Stomach smooth muscle (tissue), 2 donors: ENCODE data around the gene ZMYND11.

ENCODE experiments used
- H3K27ac ChIP-seq: one replicate; pipeline ENCODE4 v1.7.0; 2013; ENCODE audit warnings: mild to moderate bottlenecking, low read length, inconsistent platforms
- H3K27me3 ChIP-seq, 2 donors: one replicate each; pipeline ENCODE4 v1.7.0; 2013; ENCODE audit warnings: low read length in 2 of 2; ENCODE audit not compliant: insufficient read depth in 2 of 2, control insufficient read depth in 1 of 2
- H3K36me3 ChIP-seq, 2 donors: one replicate each; pipeline ENCODE4 v1.7.0; 2013; ENCODE audit warnings: low read length in 2 of 2; ENCODE audit not compliant: control insufficient read depth in 2 of 2, insufficient read depth in 2 of 2
- H3K4me1 ChIP-seq: one replicate; pipeline ENCODE4 v1.7.0; 2013; ENCODE audit warnings: low read length; ENCODE audit not compliant: control insufficient read depth, insufficient read depth
- H3K4me3 ChIP-seq, 2 donors: one replicate each; pipeline ENCODE4 v1.7.0; 2013; ENCODE audit warnings: low read length in 2 of 2
- H3K9ac ChIP-seq, 2 donors: one replicate each; pipeline ENCODE4 v1.7.0; 2013; ENCODE audit warnings: low read length in 2 of 2, mild to moderate bottlenecking in 1 of 2
- H3K9me3 ChIP-seq, 2 donors: one replicate each; pipeline ENCODE4 v1.7.0; 2013; ENCODE audit warnings: low read length in 2 of 2; ENCODE audit not compliant: control insufficient read depth in 2 of 2
- donor health status: healthy.
- donor health status: Pancreatic carcinoma.

Gene ZMYND11

DNA sequence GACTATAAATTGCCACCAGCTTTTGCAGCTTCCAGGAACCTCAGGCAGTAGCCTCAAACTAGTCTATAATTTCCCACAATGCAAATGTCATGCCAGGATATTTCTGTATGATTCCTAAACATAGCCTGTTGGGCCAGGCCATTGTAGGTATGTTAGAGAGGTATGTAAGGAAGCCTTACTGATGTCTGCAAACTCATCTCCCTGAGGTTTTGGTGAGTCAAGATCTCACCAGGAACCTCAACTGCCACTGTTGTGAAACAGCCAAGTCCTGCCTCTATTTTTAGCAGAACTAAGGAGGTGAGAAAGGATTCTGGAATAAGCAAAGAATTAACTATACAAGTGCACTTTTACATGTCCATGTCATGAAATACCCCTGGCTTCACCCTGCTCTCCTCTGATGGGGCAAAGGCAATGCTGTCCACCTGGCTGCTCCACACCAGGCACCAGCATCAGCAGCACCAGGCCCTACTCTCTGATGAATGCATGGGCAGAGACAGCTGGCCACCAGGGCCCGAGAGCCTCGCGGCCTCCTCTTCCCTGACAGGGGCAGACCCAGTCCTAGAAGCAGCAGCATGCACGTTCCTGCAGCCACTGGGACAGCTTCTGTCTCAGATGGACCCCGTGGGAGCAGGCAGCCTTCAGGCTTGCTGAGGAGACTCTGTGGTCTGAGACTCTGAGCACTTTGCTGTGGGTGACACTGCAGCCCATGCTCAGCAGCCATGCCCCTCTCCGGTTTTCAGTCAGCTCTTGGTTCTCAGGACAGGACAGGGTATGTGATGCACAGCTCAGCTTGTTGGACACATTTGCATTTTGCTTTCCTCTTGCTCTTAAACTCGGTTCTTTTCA, 147.3 kb downstream of the ZMYND11 start:
- Histone ChIP-seq H3K36me3 (peaks cover 61 to 64% of the 10 kb centered on the region in 2 donors), H3K9ac (no peak overlapping the region), H3K27ac (no peak overlapping the region), H3K4me1 (no peaks in the 10 kb centered on the region), H3K9me3 (no peaks in the 10 kb centered on the region), H3K4me3 (no peak overlapping the region), H3K27me3 (no peaks in the 10 kb centered on the region)

GRCh38 chr10:283140-283479, 147.9 kb downstream of the ZMYND11 start:
- no peaks in the 10 kb centered on the region for H3K9me3 ChIP-seq
- no peaks in the 10 kb centered on the region for H3K27me3 ChIP-seq
- no peak overlapping the region for H3K4me3 ChIP-seq
- peaks cover 55 to 61% of the 10 kb centered on the region in 2 donors for H3K36me3 ChIP-seq
- no peaks in the 10 kb centered on the region for H3K4me1 ChIP-seq
- no peak overlapping the region for H3K9ac ChIP-seq
- no peak overlapping the region for H3K27ac ChIP-seq

DNA sequence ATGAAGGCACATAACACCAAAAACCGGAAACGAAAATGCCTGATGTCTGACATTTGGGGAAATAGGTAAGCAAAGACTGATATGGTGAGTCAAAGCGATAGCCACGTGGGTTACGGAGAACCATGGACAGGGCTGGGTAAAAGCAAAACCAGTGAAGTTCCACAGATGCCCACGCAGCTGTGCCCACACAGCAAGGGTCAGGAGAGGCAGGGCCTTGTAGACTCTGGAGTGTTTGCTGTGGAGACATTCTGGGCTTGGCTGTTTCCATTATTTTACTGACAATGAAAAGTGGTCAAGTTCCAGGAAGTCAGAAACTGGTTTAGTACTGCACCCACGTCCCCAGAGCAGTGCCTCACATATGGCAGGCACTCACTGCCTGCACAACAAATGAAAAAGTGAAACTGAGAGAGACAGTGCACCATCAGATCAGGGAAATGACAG, 148.7 kb downstream of the ZMYND11 start:
- H3K4me1 ChIP-seq, result no peaks in the 10 kb centered on the region
- H3K4me3 ChIP-seq, result no peak overlapping the region
- no peaks in the 10 kb centered on the region for H3K27me3 ChIP-seq
- H3K9ac ChIP-seq, result no peak overlapping the region
- no peaks in the 10 kb centered on the region for H3K9me3 ChIP-seq
- no peak overlapping the region for H3K27ac ChIP-seq
- peaks cover 49 to 55% of the 10 kb centered on the region in 2 donors for H3K36me3 ChIP-seq

DNA sequence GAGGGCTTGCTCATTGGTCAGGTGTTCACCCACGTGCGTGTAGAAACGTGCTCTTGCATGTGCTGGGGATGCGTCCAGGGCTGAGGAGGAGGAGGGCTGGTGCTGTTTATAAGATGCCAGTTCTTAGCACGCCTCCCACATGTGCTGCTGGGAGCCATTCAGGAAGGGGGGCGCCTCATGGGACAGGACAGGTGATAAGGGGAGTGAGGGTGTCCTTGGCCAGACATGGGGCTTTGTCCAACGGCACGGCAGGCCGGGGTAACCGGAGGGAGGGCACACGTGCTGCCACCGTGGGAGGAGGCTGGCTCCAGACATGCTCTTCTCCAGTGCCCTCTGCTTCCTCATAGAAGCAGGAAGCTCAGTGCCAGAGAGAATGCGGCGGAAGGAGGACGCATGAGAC, 150.0 kb downstream of the ZMYND11 start:
- peaks cover 45 to 51% of the 10 kb centered on the region in 2 donors for H3K36me3 ChIP-seq
- no peak overlapping the region for H3K27ac ChIP-seq
- H3K27me3 ChIP-seq, result no peaks in the 10 kb centered on the region
- no peak overlapping the region for H3K4me3 ChIP-seq
- H3K4me1 ChIP-seq, result no peaks in the 10 kb centered on the region
- H3K9me3 ChIP-seq, result no peaks in the 10 kb centered on the region
- H3K9ac ChIP-seq, result no peak overlapping the region

GRCh38 chr10:287026-287709, 151.9 kb downstream of the ZMYND11 start:
- Histone ChIP-seq H3K9me3 (no peaks in the 10 kb centered on the region), H3K4me1 (no peaks in the 10 kb centered on the region), H3K27me3 (no peaks in the 10 kb centered on the region), H3K36me3 (peaks cover 41 to 47% of the 10 kb centered on the region in 2 donors), H3K4me3 (no peak overlapping the region), H3K9ac (no peak overlapping the region), H3K27ac (no peak overlapping the region)

GRCh38 chr10:287814-288213, 152.6 kb downstream of the ZMYND11 start:
- H3K27me3 ChIP-seq, result no peaks in the 10 kb centered on the region
- no peaks in the 10 kb centered on the region for H3K4me1 ChIP-seq
- H3K9me3 ChIP-seq, result no peaks in the 10 kb centered on the region
- H3K36me3 ChIP-seq, result peaks cover 35 to 44% of the 10 kb centered on the region in 2 donors
- H3K27ac ChIP-seq, result no peak overlapping the region
- H3K9ac ChIP-seq, result no peak overlapping the region
- no peak overlapping the region for H3K4me3 ChIP-seq

- H3K4me1 ChIP-seq, result no peaks in the 10 kb centered on the region
- H3K9ac ChIP-seq, result no peak overlapping the region
- H3K4me3 ChIP-seq, result no peak overlapping the region
- peaks cover 31 to 39% of the 10 kb centered on the region in 2 donors for H3K36me3 ChIP-seq
- no peak overlapping the region for H3K27ac ChIP-seq
- no peaks in the 10 kb centered on the region for H3K9me3 ChIP-seq
- H3K27me3 ChIP-seq, result no peaks in the 10 kb centered on the region
These were observed 153.3 kb downstream of the ZMYND11 start for GRCh38 chr10:288316-289200.

- Histone ChIP-seq H3K36me3 (peaks cover 23 to 33% of the 10 kb centered on the region in 2 donors), H3K27ac (no peak overlapping the region), H3K27me3 (no peaks in the 10 kb centered on the region), H3K4me1 (no peaks in the 10 kb centered on the region), H3K9me3 (no peaks in the 10 kb centered on the region), H3K4me3 (no peak overlapping the region), H3K9ac (no peak overlapping the region)
These were observed 154.3 kb downstream of the ZMYND11 start for GRCh38 chr10:289581-289980.

- peaks cover 22 to 31% of the 10 kb centered on the region in 2 donors for H3K36me3 ChIP-seq
- H3K27ac ChIP-seq, result no peak overlapping the region
- H3K4me1 ChIP-seq, result no peaks in the 10 kb centered on the region
- no peak overlapping the region for H3K9ac ChIP-seq
- H3K4me3 ChIP-seq, result no peak overlapping the region
- no peaks in the 10 kb centered on the region for H3K9me3 ChIP-seq
- no peaks in the 10 kb centered on the region for H3K27me3 ChIP-seq
These were observed 154.9 kb downstream of the ZMYND11 start for GRCh38 chr10:290026-290725.

DNA sequence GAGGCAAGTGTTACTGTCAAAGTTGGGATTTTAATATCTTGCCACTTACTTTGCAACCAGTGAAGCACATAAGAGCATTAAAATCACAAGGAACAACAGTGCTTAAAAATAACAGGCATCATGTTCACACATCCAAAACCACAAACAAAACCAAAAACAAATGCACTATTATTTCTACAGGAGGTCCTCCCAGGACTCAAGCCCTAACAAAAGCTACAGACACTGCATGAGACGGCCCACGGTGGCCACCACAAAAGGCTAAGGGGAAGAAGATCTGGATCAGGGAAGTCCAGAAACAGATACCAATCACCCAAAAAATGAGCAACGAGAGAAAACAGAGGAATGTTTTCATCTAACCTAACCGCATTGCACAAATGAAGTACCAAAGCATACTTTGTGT, 158.4 kb downstream of the ZMYND11 start:
- no peak overlapping the region for H3K27ac ChIP-seq

More for the DNA sequence above, 158.4 kb downstream of the ZMYND11 start:
- Histone ChIP-seq H3K9me3 (no peaks in the 10 kb centered on the region), H3K36me3 (peaks cover 16 to 26% of the 10 kb centered on the region in 2 donors), H3K9ac (no peak overlapping the region), H3K4me3 (no peak overlapping the region), H3K4me1 (peaks cover 10% of the 10 kb centered on the region), H3K27me3 (no peaks in the 10 kb centered on the region)
